GM21447 (cell line): ENCODE data around the gene OSBPL1A.

Experiments used
- ATAC-seq: cut with Tn5 transposase; IDR thresholded peaks from one replicate; pipeline ENCODE4 v1.9.1; 2021; ENCODE audit not compliant: unreplicated experiment

Gene OSBPL1A

DNA sequence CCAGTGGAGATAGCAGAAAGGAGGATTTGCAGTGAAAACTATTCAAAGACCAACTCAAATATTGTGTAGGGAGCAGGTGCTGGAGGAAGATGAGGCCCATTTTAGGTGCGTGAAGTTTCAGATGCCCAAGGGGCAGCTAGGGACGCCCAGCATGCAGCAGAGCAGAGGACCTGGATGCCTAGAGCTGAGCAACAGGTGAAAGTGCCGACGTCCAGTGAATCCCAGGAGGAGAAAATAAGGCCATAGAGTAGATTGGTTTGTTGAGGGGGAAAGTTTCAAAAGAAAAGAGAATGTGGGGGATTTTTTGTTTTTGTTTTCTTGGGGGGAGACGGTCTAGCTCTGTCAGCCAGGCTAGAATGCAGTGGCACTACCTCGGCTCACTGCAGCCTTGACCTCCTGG lies 53.1 kb downstream of the OSBPL1A start:
- no peak for ATAC-seq

DNA sequence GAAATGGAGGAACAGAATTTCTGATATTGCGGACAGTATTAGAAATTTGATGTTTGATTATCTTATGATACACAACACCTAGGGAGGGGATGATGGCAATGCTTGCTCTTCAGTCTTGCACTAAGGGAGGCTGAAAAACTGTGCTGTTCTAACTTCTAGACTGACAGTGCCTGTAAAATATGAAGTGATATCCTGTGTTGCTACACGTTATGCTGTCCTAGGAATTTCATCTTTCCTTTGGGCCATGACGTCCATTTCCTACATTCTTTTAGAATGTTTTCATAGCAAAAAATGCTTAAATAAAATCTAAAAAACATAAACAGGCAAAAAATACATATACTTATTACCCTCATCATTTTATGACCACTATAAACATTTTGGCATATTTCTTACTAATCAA lies 55.3 kb downstream of the OSBPL1A start:
- ATAC-seq: no peak

DNA sequence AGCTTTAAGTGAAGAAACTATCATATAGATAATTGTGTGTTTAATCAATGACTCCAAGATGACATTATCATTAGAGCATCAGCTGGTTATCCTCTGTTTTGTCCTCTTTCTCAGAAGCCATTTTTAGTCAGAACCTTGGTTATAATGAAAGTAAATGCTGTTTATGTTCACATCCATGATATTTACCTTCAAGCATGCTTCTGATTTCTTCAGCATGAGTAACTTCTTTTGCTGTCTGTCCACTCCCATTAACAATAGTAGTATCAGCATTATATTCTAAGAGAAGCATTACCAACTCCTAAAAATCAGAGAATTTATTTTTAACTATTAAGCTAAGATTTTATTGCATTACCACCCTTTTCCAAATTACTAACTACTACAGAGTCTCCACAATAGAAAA lies 56.3 kb downstream of the OSBPL1A start:
- ATAC-seq: no peak

DNA sequence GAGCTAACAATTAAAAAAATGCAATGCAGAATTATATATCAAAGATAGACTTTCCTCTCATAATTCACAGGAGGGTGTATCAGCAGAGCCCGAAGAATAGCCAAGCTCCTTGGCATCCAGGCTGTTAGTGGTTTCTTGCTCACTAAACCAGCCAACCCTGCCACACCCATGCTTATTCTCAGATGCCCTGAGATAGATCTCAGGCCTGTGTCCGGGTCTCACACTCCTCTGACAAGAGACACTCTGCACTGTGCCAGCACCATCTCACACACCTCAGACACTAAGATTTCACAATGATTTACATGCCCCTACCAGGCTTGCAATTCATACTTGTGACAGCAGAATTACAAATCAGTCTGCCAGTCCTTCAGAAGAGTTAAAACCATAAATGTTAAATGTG lies 64.5 kb downstream of the OSBPL1A start:
- no peak for ATAC-seq

DNA sequence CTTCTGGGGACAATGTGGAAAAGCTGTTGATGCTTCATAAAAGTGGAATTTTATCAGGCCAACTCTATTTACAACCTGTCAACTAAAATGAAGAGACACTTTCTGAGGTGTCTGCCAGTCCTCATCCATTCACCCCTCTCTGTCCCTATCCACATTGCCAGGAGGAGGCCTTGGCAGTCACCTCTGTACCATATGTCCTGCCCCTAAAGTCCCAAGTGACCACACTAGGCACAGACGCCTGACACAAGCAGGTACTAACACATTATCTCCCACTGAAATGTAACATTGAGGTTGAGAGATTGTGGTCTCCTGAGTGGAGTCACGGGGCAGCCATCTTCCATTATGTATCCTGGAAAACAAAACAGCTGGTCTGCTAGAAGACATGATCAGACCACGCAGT lies 71.4 kb downstream of the OSBPL1A start:
- no peak for ATAC-seq

DNA sequence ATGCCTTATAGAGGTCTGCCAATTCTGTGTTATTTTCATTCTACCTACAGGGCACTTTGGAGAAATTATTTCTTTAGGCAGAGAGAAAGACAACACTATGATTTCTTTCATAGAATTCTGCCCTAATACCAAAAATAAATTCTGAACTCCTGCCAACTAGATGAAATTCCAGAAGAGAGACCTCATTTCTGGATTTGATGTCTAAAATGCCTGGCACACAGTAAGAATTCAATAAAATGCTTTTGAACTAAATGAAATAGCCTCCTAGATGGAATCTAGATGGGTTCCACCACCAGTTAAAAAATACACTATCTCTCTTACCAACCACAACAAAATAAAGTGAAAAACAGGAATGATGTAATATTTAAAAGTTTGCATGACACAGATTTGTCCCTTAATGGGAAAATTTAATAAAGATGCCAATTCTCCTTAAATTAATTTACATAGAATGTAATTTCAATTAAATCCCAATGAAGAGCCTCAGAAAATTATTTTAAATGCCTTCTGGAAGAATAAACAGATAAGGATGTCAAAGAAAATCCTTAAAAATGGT lies 75.0 kb downstream of the OSBPL1A start:
- ATAC-seq: no peak

DNA sequence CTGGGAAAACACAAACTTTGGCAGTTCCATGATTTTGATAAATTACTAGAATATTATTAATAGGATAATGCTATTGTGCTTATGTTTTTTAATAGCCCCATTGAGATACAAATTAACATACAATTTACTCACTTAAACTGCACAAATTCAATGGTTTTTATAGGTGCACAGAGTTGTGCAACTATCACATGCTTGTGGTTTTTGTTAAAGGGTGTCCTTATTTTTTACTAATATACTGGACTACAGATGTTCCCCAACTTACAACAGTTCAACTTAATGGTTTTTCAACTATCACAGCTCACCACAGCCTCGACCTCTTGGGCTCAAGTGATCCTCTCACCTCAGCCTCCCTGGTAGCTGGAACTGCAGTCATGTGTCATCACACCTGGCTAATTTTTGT lies 76.6 kb downstream of the OSBPL1A start:
- no peak for ATAC-seq

DNA sequence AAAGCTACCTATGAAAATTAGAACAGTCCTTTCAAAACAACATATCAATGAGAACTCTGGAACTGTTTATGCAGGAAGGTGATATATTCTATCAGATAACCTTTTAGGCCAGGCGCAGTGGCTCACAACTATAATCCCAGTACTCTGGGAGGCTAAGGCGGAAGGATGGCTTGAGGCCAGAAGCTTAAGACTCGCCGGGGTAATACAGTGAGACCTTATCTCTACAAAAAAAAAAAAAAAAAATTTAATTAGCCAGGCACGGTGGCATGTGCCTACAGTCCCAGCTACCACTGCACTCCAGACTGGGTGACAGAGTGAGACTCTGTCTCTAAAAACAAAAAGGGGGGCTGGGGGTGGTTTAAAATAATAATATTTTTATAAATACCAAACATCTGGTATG lies 77.9 kb downstream of the OSBPL1A start:
- no peak for ATAC-seq

DNA sequence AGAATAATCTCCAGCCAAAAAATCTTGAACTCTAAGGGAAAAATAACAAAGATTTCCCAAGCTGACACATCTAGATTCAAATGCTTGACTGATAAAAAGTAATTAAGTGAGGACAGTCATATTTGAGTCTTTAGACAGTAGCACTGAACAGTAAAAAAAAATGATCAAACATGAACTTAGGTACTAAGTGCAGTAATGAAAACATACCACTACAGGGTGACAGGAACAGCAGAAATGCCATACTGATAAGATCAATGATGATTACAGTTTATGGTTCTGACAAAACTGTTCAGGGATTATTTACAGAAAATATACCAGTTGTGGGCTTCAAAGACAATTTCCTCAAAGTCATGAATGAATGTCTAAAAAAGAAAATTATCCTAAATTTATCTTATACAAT lies 80.3 kb downstream of the OSBPL1A start:
- no peak for ATAC-seq

DNA sequence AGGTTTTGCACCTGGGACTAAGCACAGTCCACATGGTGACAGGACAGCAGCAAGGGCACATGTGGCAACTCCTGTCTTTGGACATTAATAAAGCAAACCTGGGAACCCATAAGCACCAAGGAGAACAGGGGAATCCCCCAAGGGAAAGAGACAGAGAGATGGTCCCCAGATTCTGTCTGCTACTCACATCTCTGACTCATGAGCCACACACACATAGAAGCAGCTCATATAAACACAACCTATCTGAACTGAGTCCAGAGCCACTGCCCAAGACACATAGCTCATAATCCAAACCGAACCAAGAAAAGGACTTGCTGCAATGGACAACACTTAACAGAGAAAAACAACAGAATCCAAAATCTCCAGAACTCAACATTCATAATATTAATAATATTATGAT lies 82.5 kb downstream of the OSBPL1A start:
- ATAC-seq: no peak

DNA sequence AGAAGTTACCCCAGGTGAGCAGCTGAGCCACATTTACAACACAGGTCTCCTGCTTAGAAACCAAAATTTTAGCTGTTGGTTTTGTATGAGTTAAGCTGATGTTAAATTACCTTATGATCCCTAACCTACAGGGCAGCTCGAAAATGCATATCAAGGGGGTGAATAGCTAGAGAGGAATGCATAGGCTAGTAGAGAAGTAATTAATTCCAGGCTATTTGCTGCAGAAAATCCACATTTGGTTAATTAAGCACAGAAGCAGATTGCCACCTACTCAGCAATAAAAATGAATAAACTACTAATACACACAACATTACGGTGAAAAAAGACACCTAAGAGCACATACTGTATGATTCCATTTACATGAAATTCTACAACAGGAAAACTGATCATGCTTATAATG lies 91.4 kb downstream of the OSBPL1A start:
- no peak for ATAC-seq

DNA sequence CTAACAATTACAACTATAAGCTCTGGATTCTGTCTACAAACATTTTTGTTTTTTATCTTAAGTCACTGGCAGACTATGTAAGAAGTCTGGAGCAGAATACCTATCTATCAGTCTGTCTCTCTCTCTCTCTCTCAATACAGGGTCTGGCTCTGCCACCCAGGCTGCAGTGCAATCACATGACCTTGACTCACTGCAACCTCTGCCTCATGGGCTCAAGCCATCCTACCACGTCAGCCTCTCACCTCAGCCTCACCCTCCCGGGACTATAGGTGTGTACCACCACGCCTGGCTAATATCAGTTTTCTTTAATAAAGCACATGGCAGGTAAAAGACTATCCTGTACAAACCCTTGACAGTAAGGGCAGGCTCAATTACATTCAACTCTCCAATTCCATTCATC lies 96.9 kb downstream of the OSBPL1A start:
- ATAC-seq: no peak

DNA sequence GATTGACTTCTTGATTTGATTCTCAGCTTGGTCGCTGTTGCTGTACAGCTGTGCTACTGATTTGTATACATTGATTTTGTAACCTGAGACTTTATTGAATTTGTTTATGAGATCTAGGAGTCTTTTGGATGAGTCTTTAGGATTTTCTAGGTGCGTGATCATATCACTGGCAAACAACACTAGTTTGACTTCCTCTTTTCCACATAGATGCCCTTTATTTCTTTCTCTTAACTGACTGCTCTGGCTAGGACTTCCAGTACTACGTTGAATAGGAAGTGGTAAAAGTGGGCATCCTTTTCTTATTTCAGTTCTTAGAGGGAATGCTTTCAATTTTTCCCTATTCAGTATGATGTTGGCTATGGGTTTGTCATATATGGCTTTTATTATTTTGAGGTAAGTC lies 101.3 kb downstream of the OSBPL1A start:
- ATAC-seq: no peak

DNA sequence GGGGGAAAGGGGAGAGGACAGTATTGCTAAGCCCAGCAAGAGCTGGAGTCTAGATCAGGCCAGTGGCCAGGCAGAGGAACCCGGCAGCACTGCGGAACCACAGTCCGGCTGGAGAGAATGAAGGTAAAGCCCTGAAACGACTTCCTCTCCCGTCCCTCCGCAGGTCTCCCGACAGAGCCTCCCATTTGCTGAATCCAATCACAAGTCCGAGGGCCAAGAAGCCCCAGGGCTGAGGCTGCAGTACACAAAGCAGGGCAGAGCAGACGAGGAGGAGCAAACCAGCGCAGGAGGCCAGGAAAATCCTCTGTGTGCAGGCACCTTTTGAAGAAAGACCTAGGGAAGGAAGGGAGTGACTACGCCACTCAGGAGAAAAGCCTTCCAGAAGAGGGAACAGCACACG lies 104.4 kb downstream of the OSBPL1A start:
- ATAC-seq: no peak

DNA sequence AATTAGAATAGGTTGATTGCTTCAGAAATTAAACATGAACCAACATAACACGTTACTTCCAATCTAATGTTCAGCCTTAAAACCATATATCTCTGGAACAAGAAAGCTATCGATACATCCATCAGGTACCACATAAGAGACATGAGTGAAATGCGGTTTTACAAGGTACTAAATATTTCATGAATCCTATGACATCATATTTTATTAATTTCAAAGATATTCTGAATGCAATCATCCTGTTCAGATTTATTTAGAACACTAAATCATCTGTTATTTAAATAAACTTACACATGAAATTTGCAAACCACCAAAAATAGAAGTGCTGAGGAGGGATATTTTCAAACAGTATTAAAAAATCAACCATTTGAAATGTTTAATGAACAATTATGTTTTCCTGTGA lies 119.0 kb downstream of the OSBPL1A start:
- ATAC-seq: no peak

DNA sequence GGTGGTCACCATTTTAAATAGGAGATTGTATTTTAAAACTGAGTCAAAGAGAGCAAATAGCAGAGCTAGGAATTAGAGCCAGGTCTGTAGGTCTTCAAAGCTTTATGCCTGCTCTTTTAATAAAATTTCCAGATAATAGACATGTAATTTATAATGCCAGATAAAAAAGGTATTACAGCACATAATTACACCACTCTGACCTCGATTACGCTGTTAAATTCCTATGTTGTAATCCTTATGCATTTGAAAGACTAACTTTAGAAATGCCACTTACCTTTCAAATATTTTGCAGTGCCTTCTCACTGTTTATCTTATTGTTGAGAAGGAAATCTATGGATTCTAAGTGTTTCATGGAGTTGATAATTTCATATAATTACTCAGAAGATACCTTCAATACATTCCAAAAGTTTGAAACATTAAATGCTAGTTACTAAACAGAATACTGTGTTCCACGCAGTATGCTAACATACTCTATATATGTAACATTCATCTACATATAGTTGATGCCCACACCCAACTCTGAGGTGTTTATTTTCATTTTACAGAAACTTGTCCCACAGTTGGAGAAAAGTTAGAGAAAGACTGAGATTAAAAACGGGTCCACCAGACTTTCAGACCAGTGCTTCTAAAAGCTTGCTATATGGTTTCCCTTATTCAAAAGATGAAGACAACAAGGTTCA lies 120.0 kb downstream of the OSBPL1A start:
- ATAC-seq: no peak

DNA sequence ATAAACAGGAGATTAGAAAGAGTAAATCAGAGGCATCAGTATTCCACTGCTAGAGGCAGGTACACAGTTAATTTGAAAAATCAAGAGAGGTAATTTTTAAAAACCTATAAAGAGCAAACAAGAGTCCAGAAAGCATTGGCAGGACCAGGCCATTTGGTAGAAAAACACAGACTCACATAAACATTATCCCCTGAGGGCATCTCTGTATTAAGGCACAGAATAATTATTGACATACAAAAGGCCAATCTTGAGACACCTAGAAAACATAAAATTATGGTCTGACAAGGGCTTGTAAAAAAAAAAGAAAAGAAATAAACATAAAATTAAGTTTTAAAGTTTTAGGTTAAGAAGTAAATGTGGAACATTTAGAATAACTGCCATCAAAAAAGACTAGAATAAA lies 120.6 kb downstream of the OSBPL1A start:
- ATAC-seq: no peak

DNA sequence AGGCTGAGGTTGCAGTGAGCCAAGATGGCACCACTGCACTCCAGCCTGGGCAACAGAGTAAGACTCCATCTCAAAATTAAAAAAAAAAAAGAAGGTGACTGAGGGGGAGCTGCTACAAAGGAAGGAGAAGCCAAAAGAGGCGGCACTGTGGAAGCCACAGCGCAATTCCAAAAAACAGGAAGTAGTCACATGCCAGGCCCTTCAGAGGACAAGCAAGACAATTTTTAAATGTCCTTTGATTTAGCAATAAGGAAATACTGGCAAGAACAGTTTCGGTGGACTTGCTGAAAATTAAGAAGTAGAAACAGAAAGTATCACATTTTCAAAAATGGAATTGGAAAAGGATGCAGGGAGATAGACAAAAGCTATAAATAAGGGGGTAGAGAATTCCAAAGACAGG lies 122.8 kb downstream of the OSBPL1A start:
- ATAC-seq: no peak

DNA sequence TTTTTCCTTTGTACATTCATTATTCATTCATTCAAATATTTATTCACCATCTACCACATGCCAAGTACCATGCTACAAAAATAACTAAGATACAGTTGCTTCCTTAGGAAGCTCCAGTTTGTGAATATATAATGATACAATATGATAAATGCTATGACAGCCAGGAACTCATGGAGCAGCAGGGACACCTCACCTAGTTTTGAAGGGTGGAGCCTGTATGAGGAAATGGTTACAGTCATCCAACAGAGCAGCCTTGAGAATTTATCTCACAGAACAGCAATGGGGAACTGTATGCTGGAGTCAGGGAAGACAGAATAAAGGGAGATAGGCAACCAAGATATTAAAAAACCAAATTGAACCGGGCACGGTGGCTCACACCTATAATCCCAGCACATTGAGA lies 124.0 kb downstream of the OSBPL1A start:
- no peak for ATAC-seq

DNA sequence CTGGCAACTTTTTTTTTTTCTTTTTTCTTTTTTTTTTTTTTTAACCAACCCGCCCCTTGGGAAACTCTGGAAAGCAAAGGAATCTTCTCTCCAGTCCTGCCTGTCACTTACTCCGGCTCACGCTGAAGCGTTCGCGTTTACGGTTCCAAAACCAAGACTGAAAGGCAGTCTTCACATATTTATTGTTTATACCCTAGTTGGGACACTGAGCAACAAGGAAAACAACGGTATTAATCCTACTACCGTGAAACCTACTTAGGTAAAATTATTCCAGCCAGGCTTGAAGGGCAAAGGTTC lies 125.4 kb downstream of the OSBPL1A start:
- ATAC-seq: no peak

DNA sequence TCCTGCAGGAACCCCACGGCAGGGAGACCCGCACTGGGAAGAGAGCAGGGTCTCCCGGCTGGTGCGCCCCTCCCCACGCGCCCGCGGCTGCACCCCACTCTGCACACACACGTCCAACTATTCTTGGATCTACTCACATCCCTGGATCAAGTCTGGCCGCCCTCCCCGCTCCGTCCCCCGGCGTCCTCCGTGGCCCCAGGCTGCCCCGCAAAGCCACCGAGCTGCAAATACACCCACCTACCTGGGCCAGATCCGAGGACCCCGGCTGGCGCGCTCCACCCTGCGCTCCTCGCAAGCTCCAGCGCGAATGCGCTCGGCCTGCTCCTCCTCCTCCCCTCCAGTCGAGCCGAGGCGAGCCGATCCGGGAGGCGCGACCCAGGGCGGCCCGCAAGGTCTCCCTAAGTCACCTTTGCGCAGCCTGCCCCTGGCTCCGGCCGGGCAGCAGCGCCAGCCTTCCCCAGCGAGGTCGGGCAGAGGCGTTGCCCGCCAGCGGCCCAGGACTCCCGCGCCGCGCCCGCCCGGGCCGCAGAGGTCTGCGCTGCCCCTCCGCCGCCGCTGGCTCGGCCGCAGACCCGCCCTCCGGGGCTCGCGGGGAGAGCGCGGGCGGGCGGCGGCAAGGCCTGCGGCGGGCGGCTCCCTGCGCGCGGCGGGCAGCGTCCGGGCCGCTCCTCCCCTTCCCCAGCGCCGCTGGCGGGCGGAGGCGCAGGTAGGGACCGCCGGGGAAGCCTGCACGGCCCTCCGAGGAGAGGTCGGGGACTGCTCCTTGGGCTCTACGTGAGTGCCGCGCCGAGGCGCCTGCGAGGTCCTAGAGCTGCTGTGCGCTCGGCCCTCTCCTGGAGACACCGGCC lies 126.0 kb downstream of the OSBPL1A start:
- ATAC-seq: no peak

DNA sequence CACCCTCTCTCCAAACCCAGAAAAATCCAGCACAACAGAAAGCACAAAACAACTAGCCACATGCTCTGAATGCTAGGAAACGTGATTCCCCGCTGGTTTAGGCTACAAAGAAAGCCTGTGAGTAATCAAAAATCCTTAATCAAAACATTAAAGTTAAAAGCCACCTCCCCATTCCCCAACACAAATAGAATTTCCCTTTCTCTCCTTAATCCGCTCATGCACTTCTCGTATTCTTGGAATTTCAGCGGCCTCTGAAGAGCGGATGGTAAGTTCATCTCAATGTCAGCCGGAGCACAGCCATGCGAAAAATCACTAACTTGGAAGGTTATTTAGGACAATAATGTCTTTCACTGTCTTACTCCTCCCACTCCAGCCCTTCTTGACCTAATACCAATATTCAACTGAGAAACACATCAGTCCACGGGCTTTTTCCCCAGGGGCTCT lies 126.7 kb downstream of the OSBPL1A start:
- ATAC-seq: no peak
